Neuronal stem cell (in vitro differentiated cells): Measurements from ENCODE around the gene PXMP2.

Source experiments
- DNase-seq: peaks from one replicate; pipeline ENCODE4 v3.0.0-alpha.2; 2013; ENCODE audit warnings: low spot score
- H2AFZ ChIP-seq: one replicate; pipeline ENCODE4 v1.6.1; 2013; ENCODE audit warnings: mild to moderate bottlenecking, low read length, inconsistent platforms
- H2AK5ac ChIP-seq: 2 replicates; pipeline ENCODE4 v1.6.1; 2013; ENCODE audit warnings: low read depth, mild to moderate bottlenecking, inconsistent platforms, low read length, moderate library complexity, mixed read lengths
- H2BK120ac ChIP-seq: 2 replicates; pipeline ENCODE4 v1.6.1; 2013; ENCODE audit warnings: low read depth, mild to moderate bottlenecking, inconsistent platforms, low read length, moderate library complexity, mixed read lengths
- H2BK12ac ChIP-seq: one replicate; pipeline ENCODE4 v1.6.1; 2013; ENCODE audit warnings: low read length, inconsistent platforms
- H2BK15ac ChIP-seq: 2 replicates; pipeline ENCODE4 v1.6.1; 2013; ENCODE audit warnings: mild to moderate bottlenecking, low read length, inconsistent platforms, mixed read lengths
- H2BK5ac ChIP-seq: one replicate; pipeline ENCODE4 v1.6.1; 2013; ENCODE audit warnings: inconsistent platforms, mild to moderate bottlenecking, low read length, moderate library complexity
- H3K14ac ChIP-seq: one replicate; pipeline ENCODE4 v1.6.1; 2013; ENCODE audit warnings: low read length, inconsistent platforms
- H3K18ac ChIP-seq: 2 replicates; pipeline ENCODE4 v1.6.1; 2013; ENCODE audit warnings: low read length, inconsistent platforms
- H3K23ac ChIP-seq: 2 replicates; pipeline ENCODE4 v1.6.1; 2013; ENCODE audit warnings: low read depth, mild to moderate bottlenecking, mixed read lengths, low read length, inconsistent platforms; ENCODE audit not compliant: poor library complexity
- H3K27ac ChIP-seq: replicated peaks from 3 replicates; pipeline ENCODE4 v1.5.1; 2013; ENCODE audit warnings: low read length, inconsistent platforms
- H3K27me3 ChIP-seq, 3 experiments: 2 replicates each; pipeline ENCODE4 v1.6.1; 2013; ENCODE audit warnings: low read length in 3 of 3, mild to moderate bottlenecking in 2 of 3, inconsistent platforms in 1 of 3, low read depth in 1 of 3, mixed read lengths in 1 of 3, moderate library complexity in 1 of 3; ENCODE audit not compliant: control insufficient read depth in 3 of 3, insufficient read depth in 3 of 3
- H3K36me3 ChIP-seq, 2 donors: replicated peaks in 1 of 2; 2 replicates each; pipeline ENCODE4 v1.6.1; 2013; ENCODE audit warnings: low read length in 2 of 2; ENCODE audit not compliant: control insufficient read depth in 2 of 2, insufficient read depth in 2 of 2
- H3K4ac ChIP-seq: 2 replicates; pipeline ENCODE4 v1.6.1; 2013; ENCODE audit warnings: inconsistent platforms, mild to moderate bottlenecking, low read length, moderate library complexity
- H3K4me1 ChIP-seq, 2 donors: 1 replicate in 1 of 2; 2 replicates in 1 of 2; pipeline ENCODE4 v1.6.1; 2013; ENCODE audit warnings: low read length in 2 of 2, low read depth in 1 of 2; ENCODE audit not compliant: control insufficient read depth in 2 of 2, insufficient read depth in 1 of 2
- H3K4me2 ChIP-seq: one replicate; pipeline ENCODE4 v1.6.1; 2013; ENCODE audit warnings: mild to moderate bottlenecking, low read length, inconsistent platforms; ENCODE audit not compliant: insufficient read depth, poor library complexity, severe bottlenecking
- H3K4me3 ChIP-seq, 2 donors: 2 replicates each; pipeline ENCODE4 v1.5.1; 2013; ENCODE audit warnings: low read length in 2 of 2, mild to moderate bottlenecking in 2 of 2, inconsistent platforms in 1 of 2, moderate library complexity in 1 of 2
- H3K79me1 ChIP-seq: one replicate; pipeline ENCODE4 v1.6.1; 2013; ENCODE audit warnings: low read depth, mild to moderate bottlenecking, inconsistent platforms, low read length, moderate library complexity
- H3K9ac ChIP-seq: one replicate; pipeline ENCODE4 v1.6.1; 2013; ENCODE audit warnings: mild to moderate bottlenecking, low read depth, low read length, inconsistent platforms; ENCODE audit not compliant: poor library complexity
- H3K9me3 ChIP-seq, 2 donors: replicated peaks in 1 of 2; 2 replicates each; pipeline versions ENCODE3 to v1.6.1; 2013; ENCODE audit warnings: low read length in 2 of 2, mild to moderate bottlenecking in 2 of 2, inconsistent platforms in 1 of 2, low read depth in 1 of 2, mixed read lengths in 1 of 2, moderate library complexity in 1 of 2; ENCODE audit not compliant: control insufficient read depth in 2 of 2, insufficient read depth in 1 of 2
- H4K8ac ChIP-seq: one replicate; pipeline ENCODE4 v1.6.1; 2013; ENCODE audit warnings: low read depth, mild to moderate bottlenecking, inconsistent platforms, low read length, moderate library complexity
- H4K91ac ChIP-seq: one replicate; pipeline ENCODE4 v1.6.1; 2013; ENCODE audit warnings: low read length, low read depth, mild to moderate bottlenecking, inconsistent platforms; ENCODE audit not compliant: poor library complexity
- WGBS, 2 donors: extraction: QIAGEN DNeasy Blood & Tissue Kit; methylation state at CpG; one replicate each; pipeline ENCODE4 v1.1.7; 2013; ENCODE audit warnings: missing lambda C conversion rate in 2 of 2, mixed read lengths in 1 of 2; ENCODE audit not compliant: insufficient read length in 2 of 2, insufficient replicate concordance in 1 of 2; ENCODE audit errors: extremely low coverage in 2 of 2; 5-methylcytosine and 5-hydroxymethylcytosine counted together

The PXMP2 gene

DNA sequence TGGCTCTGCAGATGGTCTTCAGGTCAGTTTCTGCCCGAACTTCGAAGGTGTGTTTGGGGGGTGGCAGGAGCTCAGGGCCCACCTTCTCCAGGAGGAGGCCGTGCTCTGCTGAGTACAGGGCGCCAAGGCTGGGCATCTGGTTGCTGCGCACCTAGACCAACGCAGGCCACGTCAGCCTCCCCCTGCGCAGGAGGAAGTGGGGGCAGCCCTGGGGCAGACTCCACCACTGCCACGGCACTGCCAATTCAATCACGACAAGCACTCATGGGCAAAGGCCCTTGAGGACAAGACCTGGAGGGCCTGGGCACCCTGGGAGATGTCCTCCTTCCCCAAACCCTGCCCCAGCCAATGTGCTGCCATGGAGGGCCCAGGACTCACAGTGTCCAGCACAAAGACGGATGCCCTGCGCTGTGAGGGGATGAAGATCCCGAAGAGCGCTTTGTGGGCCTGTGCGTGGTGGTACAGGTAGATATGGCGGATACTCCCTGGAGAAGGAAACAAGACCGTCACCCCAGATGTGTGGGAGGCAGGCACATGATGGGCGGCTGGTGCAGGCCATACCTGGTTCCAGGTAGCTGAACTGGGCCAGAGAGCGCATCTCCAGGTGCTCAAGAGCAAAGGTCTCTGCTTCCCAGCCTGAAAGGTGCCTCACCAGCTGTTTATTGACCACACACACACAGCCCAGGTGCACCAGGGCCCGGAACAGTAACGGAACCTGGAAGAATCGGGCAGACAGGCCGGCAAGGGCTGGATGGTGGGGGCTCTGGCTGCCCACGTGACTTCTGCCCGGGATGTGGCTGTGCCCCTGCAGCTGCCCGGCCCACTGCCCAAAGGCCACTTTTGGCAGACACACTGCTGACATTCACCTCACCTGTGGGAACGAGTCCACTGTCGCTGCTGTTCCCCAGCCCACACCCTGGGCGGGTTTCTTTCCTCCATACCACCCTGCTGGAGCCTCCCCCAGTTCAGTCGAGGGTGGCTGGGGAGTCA is 44.2 kb upstream of the PXMP2 start:
- peaks cover 64 to 94% of the 10 kb centered on the region in 2 donors for H3K36me3 ChIP-seq
- no CpG with 5 or more reads among the region's 30 CpGs for WGBS, 2 donors
- H3K4me1 ChIP-seq: no peaks in the 10 kb centered on the region

GRCh38 chr12:132646850-132647249 is 40.5 kb upstream of the PXMP2 start:
- no peak overlapping the region for H4K91ac ChIP-seq
- H4K8ac ChIP-seq: no peak overlapping the region
- H3K23ac ChIP-seq: no peak overlapping the region
- no peak overlapping the region for H3K4ac ChIP-seq
- no peak overlapping the region for H2BK12ac ChIP-seq
- no peak overlapping the region for H3K4me2 ChIP-seq
- H3K9me3 ChIP-seq: peaks cover 0 to 2% of the 10 kb centered on the region in 2 donors
- no peak overlapping the region for H3K18ac ChIP-seq
- no peak overlapping the region for H3K9ac ChIP-seq
- H2AK5ac ChIP-seq: no peak overlapping the region
- DNase-seq: no peak
- no peaks in the 10 kb centered on the region for H3K27me3 ChIP-seq
- no peak overlapping the region for H2AFZ ChIP-seq
- H3K36me3 ChIP-seq: peaks cover 62 to 96% of the 10 kb centered on the region in 2 donors
- H3K27ac ChIP-seq: no peak overlapping the region
- H3K14ac ChIP-seq: no peak overlapping the region
- H2BK120ac ChIP-seq: no peak overlapping the region
- no peaks in the 10 kb centered on the region for H3K4me1 ChIP-seq
- peaks cover 3% of the 10 kb centered on the region for H3K79me1 ChIP-seq
- no CpG with 5 or more reads among the region's 7 CpGs for WGBS, 2 donors
- H2BK15ac ChIP-seq: no peak overlapping the region
- H3K4me3 ChIP-seq: no peak overlapping the region
- H2BK5ac ChIP-seq: no peak overlapping the region

More for the DNA sequence above, 44.2 kb upstream of the PXMP2 start:
- no peaks in the 10 kb centered on the region for H3K27me3 ChIP-seq
- peak overlapping the region; percentile 81 for H3K9ac ChIP-seq
- peaks cover 0 to 2% of the 10 kb centered on the region in 2 donors for H3K9me3 ChIP-seq
- peak overlapping the region; percentile 13 for H2BK5ac ChIP-seq
- H2BK12ac ChIP-seq: no peak overlapping the region
- H3K14ac ChIP-seq: no peak overlapping the region
- H3K27ac ChIP-seq: no peak overlapping the region
- H2AFZ ChIP-seq: no peak overlapping the region
- H2BK120ac ChIP-seq: no peak overlapping the region
- H3K18ac ChIP-seq: no peak overlapping the region
- H4K8ac ChIP-seq: no peak overlapping the region
- no peak overlapping the region for H2AK5ac ChIP-seq
- H3K79me1 ChIP-seq: peaks cover 4% of the 10 kb centered on the region
- H2BK15ac ChIP-seq: no peak overlapping the region
- no peak for DNase-seq
- H3K4me2 ChIP-seq: no peak overlapping the region
- H4K91ac ChIP-seq: no peak overlapping the region
- peak overlapping the region; percentile 73 for H3K23ac ChIP-seq
- H3K4ac ChIP-seq: no peak overlapping the region
- no peak overlapping the region for H3K4me3 ChIP-seq

GRCh38 chr12:132647858-132648257 is 39.5 kb upstream of the PXMP2 start:
- Histone ChIP-seq H3K23ac (no peak overlapping the region), H4K8ac (no peak overlapping the region), H2BK12ac (no peak overlapping the region), H4K91ac (no peak overlapping the region), H3K14ac (no peak overlapping the region), H3K79me1 (peaks cover 3% of the 10 kb centered on the region), H3K27me3 (no peaks in the 10 kb centered on the region), H2BK15ac (no peak overlapping the region), H2BK5ac (no peak overlapping the region), H2AK5ac (no peak overlapping the region), H3K9ac (no peak overlapping the region), H3K9me3 (peaks cover 0 to 2% of the 10 kb centered on the region in 2 donors), H3K36me3 (peaks cover 56 to 96% of the 10 kb centered on the region in 2 donors), H3K4me1 (no peaks in the 10 kb centered on the region), H3K4me3 (peak overlapping the region in 1 of 2 donors; percentile 31), H3K4ac (no peak overlapping the region), H3K27ac (no peak overlapping the region), H2AFZ (no peak overlapping the region), H3K18ac (no peak overlapping the region), H2BK120ac (no peak overlapping the region), H3K4me2 (no peak overlapping the region)
- WGBS, 2 donors: no CpG with 5 or more reads among the region's 10 CpGs
- DNase-seq: no peak

DNA sequence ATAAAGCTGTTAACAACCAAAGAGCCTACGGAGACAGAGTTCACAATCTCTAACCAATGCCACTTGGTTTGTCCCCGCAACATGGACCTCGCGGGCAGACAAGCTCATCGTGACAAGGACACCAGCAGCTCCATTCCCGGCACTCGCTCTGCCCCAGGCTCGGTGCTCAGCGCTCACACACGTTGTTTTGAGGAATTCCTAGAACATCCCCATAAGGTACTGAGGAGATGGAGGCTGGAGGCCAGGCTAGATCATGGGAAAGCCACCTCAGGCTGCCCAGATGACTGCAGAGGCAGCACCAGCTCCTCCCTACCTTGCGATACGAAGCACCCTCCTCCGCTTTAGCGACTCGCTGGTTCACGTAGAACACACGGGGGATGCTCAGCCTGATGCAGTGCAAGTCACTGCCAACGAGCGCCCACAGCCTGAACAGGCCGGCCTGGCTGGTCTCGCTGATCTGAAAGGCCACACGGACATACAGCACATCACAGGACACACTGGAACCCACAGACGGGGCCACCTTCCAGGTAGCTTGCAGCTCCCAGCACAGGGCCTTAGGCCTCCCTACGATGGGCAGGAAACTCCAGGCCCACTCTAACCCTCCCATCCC is 38.7 kb upstream of the PXMP2 start:
- no peak for DNase-seq
- WGBS, 2 donors: no CpG with 5 or more reads among the region's 24 CpGs
- peaks cover 0 to 2% of the 10 kb centered on the region in 2 donors for H3K9me3 ChIP-seq
- H3K4me2 ChIP-seq: no peak overlapping the region
- no peak overlapping the region for H2AK5ac ChIP-seq
- H3K14ac ChIP-seq: peak overlapping the region; percentile 38
- H3K9ac ChIP-seq: peak overlapping the region; percentile 44
- H3K79me1 ChIP-seq: no peaks in the 10 kb centered on the region
- no peak overlapping the region for H3K4me3 ChIP-seq
- H4K8ac ChIP-seq: peak overlapping the region; percentile 17
- H2BK15ac ChIP-seq: no peak overlapping the region
- no peak overlapping the region for H3K27ac ChIP-seq
- H3K27me3 ChIP-seq: no peaks in the 10 kb centered on the region
- peak overlapping the region; percentile 87 for H2BK5ac ChIP-seq
- no peak overlapping the region for H2AFZ ChIP-seq
- H3K36me3 ChIP-seq: peaks cover 49 to 96% of the 10 kb centered on the region in 2 donors
- H3K4me1 ChIP-seq: no peaks in the 10 kb centered on the region
- H3K18ac ChIP-seq: no peak overlapping the region
- H4K91ac ChIP-seq: no peak overlapping the region
- H3K4ac ChIP-seq: no peak overlapping the region
- peak overlapping the region; percentile 80 for H3K23ac ChIP-seq
- H2BK120ac ChIP-seq: no peak overlapping the region
- peak overlapping the region; percentile 10 for H2BK12ac ChIP-seq
